HepG2 (cell line): ENCODE results near the gene UBAP2L. TPM values are rescaled to one million over a fixed set of nuclear protein-coding genes. Genes with fewer than 3 reads are reported as not detected.

Source experiments
- ARID2 ChIP-seq: sonication (generic); formaldehyde crosslinking; IDR thresholded peaks from 2 replicates; pipeline ENCODE4 v1.8.1; 2022; ENCODE audit warnings: mild to moderate bottlenecking, missing genetic modification reagents, borderline replicate concordance
- ESRRA ChIP-seq: sonication (generic); formaldehyde crosslinking; IDR thresholded peaks from 2 replicates; pipeline ENCODE4 v1.5.1; 2020; ENCODE audit warnings: mild to moderate bottlenecking, low read depth, missing genetic modification reagents
- EZH2 ChIP-seq: conservative IDR thresholded peaks from 2 replicates; pipeline ENCODE4 v1.6.1; 2012; ENCODE audit warnings: mild to moderate bottlenecking, low read depth, low read length, moderate library complexity
- IRF2 ChIP-seq: IDR thresholded peaks from 2 replicates; pipeline ENCODE4 v1.6.1; 2018; ENCODE audit warnings: missing genetic modification reagents, missing compliant biosample characterization
- PAWR ChIP-seq: sonication (generic); formaldehyde crosslinking; IDR thresholded peaks from 2 replicates; pipeline ENCODE4 v1.4.0; 2020; ENCODE audit warnings: missing genetic modification reagents, mild to moderate bottlenecking, borderline replicate concordance
- RXRA ChIP-seq: sonication (generic); formaldehyde crosslinking; IDR thresholded peaks from 2 replicates; pipeline ENCODE4 v1.5.1; 2020; ENCODE audit warnings: missing genetic modification reagents
- SIX1 ChIP-seq: sonication (generic); formaldehyde crosslinking; IDR thresholded peaks from 2 replicates; pipeline ENCODE4 v1.4.0; 2020; ENCODE audit warnings: missing genetic modification reagents, borderline replicate concordance
- SP1 ChIP-seq, 2 experiments: fragments of 450-650 bp in 1 of 2; sonication (generic) in 1 of 2; formaldehyde crosslinking in 1 of 2; IDR thresholded peaks; 2 replicates each; pipeline versions ENCODE4 v1.4.0 to v1.6.1; 2016 to 2020; ENCODE audit warnings: missing genetic modification reagents in 1 of 2
- SPEN ChIP-seq: sonication (generic); formaldehyde crosslinking; IDR thresholded peaks from 2 replicates; pipeline ENCODE4 v1.5.1; 2020; ENCODE audit warnings: low read depth, mild to moderate bottlenecking, missing genetic modification reagents
- TCF12 ChIP-seq, 2 experiments: fragments of 450-650 bp in 1 of 2; sonication (generic) in 1 of 2; formaldehyde crosslinking in 1 of 2; IDR thresholded peaks; 2 replicates each; pipeline versions ENCODE4 v1.6.1 to v1.8.0; 2017 to 2022; ENCODE audit warnings: antibody characterized with exemption in 1 of 2, mild to moderate bottlenecking in 1 of 2, missing genetic modification reagents in 1 of 2, moderate library complexity in 1 of 2
- ZFP41 ChIP-seq: sonication (generic); formaldehyde crosslinking; IDR thresholded peaks from 2 replicates; pipeline ENCODE4 v1.4.0; 2020; ENCODE audit warnings: mild to moderate bottlenecking, missing genetic modification reagents, borderline replicate concordance
- ZNF614 ChIP-seq: IDR thresholded peaks from 2 replicates; pipeline ENCODE4 v1.6.1; 2018; ENCODE audit warnings: missing biosample characterization, missing genetic modification reagents, inconsistent platforms, borderline replicate concordance
- polyA plus RNA-seq, 8 experiments: library from polyadenylated mRNA; depleted of rRNA in 3 of 8; stranded (reverse) in 7 of 8; unstranded in 1 of 8; fragments of >200 nt; fragmentation: Illumina TruSeq in 4 of 8; extraction: Trizol in 4 of 8; gene quantifications; 2 replicates each; pipeline versions ENCODE4 v1.2.1 to v1.2.3, GENCODE V29; 2011 to 2016; ENCODE audit warnings: low read depth in 4 of 8, missing spikeins in 1 of 8, mixed read lengths in 1 of 8; ENCODE audit not compliant: insufficient read depth in 1 of 8
- total RNA-seq, 5 experiments: library from RNA; depleted of rRNA; stranded (reverse); fragments of >200 nt; fragmentation: Illumina TruSeq; extraction: Trizol; gene quantifications; 2 replicates each; pipeline ENCODE4 v1.2.3, GENCODE V29; 2016; ENCODE audit warnings: low read depth in 1 of 5
- TF ChIP-seq, protein P1 (sequence below): sonication (generic); formaldehyde crosslinking; IDR thresholded peaks from 2 replicates; pipeline ENCODE4 v1.4.0; 2020; ENCODE audit warnings: mild to moderate bottlenecking, missing genetic modification reagents
- TF ChIP-seq, protein P2 (sequence below): sonication (generic); formaldehyde crosslinking; IDR thresholded peaks from 2 replicates; pipeline ENCODE4 v1.4.0; 2020; ENCODE audit warnings: missing genetic modification reagents
- TF ChIP-seq, protein P3 (sequence below): sonication (generic); formaldehyde crosslinking; IDR thresholded peaks from 2 replicates; pipeline ENCODE4 v1.5.1; 2020; ENCODE audit warnings: mild to moderate bottlenecking, missing genetic modification reagents
- TF ChIP-seq, protein P4 (sequence below): IDR thresholded peaks from 2 replicates; pipeline ENCODE4 v1.6.1; 2016; ENCODE audit warnings: low read depth
- TF ChIP-seq, protein P5 (sequence below): sonication (generic); formaldehyde crosslinking; IDR thresholded peaks from 2 replicates; pipeline ENCODE4 v1.5.1; 2020; ENCODE audit warnings: missing genetic modification reagents, mild to moderate bottlenecking, borderline replicate concordance

UBAP2L gene
- total and polyA plus RNA-seq, 2 of the 13 experiments (the other 11 are each of a cell fraction or from before 2014, with no cell fraction given): 74.2 to 159 TPM

DNA sequence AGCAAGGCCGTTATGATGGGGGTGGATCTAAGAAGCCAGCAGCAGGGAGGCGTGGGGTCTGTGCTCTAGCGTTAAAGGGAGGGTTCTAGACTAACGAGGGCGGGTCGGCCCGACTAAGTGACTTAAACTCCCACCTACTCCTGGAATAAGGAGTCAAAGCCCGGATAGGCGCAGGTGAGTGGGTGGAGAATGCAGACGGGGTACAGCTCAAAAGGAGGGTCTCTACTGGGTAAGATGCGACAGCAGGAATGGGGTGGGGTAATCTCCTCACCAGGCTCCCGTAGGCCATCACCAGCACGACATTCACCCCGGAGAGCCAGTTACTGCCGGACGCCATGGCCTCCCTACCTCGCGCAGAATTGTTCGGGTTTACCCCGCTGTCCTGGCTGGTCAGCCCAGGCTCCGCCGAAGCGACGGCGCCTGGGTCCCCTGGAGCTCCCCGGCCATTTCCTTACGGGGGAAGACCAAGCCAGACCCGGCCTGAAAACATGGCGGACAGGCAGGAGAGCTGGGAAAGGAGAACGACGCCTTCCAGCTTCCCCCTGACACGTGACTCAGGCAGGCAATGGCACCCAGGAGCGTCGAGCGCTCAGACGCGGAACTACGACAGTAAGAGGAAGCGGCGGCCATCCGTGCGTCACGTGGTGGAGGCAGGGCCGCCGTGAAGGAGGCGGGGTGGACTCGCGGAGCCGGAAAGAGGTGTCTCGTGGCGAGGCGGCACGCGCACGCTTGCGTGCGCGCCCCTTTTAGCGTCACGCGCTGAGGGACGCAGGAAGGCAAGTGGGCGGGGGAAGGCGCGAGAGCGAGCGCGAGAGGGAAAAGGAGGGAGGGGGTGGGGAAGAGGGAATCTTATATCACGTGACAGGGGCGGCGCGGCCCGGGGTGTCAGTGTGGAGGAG lies at the start of gene UBAP2L (continued):
- TF ChIP-seq TCF12 (IDR thresholded peaks at IDR 0.05): no peak
- TF ChIP-seq TCF12 (CRISPR knock-in tag; IDR thresholded peaks at IDR 0.05): peak; percentile 71; the same call in 1 of the 2 replicates
- TF ChIP-seq PAWR (CRISPR knock-in tag): no peak
- peak; percentile 82; the same call in 1 of the 2 replicates for TF ChIP-seq IRF2
- peak; percentile 96 for TF ChIP-seq ZNF614 (CRISPR knock-in tag)
- peak; percentile 34; the same call in 1 of the 2 replicates for TF ChIP-seq ARID2 (CRISPR knock-in tag)
- peak; percentile 92 for TF ChIP-seq SPEN (CRISPR knock-in tag)
- TF ChIP-seq, protein P1, sequence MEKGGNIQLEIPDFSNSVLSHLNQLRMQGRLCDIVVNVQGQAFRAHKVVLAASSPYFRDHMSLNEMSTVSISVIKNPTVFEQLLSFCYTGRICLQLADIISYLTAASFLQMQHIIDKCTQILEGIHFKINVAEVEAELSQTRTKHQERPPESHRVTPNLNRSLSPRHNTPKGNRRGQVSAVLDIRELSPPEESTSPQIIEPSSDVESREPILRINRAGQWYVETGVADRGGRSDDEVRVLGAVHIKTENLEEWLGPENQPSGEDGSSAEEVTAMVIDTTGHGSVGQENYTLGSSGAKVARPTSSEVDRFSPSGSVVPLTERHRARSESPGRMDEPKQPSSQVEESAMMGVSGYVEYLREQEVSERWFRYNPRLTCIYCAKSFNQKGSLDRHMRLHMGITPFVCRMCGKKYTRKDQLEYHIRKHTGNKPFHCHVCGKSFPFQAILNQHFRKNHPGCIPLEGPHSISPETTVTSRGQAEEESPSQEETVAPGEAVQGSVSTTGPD (CRISPR knock-in tag): peak; percentile 60; the same call in 1 of the 2 replicates
- TF ChIP-seq, protein P2, sequence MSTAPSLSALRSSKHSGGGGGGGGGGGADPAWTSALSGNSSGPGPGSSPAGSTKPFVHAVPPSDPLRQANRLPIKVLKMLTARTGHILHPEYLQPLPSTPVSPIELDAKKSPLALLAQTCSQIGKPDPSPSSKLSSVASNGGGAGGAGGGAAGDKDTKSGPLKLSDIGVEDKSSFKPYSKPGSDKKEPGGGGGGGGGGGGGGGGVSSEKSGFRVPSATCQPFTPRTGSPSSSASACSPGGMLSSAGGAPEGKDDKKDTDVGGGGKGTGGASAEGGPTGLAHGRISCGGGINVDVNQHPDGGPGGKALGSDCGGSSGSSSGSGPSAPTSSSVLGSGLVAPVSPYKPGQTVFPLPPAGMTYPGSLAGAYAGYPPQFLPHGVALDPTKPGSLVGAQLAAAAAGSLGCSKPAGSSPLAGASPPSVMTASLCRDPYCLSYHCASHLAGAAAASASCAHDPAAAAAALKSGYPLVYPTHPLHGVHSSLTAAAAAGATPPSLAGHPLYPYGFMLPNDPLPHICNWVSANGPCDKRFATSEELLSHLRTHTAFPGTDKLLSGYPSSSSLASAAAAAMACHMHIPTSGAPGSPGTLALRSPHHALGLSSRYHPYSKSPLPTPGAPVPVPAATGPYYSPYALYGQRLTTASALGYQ: peak; percentile 67; the same call in 1 of the 2 replicates
- TF ChIP-seq SIX1 (CRISPR knock-in tag): no peak
- peak; percentile 82; the same call in 1 of the 2 replicates for TF ChIP-seq ZFP41
- peak; percentile 85 for TF ChIP-seq RXRA (CRISPR knock-in tag)
- no peak for TF ChIP-seq ESRRA (CRISPR knock-in tag)
- TF ChIP-seq, protein P3, sequence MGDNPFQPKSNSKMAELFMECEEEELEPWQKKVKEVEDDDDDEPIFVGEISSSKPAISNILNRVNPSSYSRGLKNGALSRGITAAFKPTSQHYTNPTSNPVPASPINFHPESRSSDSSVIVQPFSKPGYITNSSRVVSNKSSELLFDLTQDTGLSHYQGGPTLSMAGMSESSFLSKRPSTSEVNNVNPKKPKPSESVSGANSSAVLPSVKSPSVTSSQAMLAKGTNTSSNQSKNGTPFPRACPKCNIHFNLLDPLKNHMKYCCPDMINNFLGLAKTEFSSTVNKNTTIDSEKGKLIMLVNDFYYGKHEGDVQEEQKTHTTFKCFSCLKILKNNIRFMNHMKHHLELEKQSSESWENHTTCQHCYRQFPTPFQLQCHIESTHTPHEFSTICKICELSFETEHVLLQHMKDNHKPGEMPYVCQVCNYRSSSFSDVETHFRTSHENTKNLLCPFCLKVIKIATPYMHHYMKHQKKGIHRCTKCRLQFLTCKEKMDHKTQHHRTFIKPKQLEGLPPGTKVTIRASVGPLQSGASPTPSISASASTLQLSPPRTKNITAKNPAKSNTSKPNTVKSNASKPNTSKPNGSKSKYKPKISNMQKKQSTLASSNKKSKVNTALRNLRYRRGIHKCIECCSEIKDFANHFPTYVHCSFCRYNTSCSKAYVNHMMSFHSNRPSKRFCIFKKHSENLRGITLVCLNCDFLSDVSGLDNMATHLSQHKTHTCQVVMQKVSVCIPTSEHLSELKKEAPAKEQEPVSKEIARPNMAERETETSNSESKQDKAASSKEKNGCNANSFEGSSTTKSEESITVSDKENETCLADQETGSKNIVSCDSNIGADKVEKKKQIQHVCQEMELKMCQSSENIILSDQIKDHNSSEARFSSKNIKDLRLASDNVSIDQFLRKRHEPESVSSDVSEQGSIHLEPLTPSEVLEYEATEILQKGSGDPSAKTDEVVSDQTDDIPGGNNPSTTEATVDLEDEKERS (CRISPR knock-in tag): peak; percentile 86; the same call in 1 of the 2 replicates
- TF ChIP-seq, protein P4, sequence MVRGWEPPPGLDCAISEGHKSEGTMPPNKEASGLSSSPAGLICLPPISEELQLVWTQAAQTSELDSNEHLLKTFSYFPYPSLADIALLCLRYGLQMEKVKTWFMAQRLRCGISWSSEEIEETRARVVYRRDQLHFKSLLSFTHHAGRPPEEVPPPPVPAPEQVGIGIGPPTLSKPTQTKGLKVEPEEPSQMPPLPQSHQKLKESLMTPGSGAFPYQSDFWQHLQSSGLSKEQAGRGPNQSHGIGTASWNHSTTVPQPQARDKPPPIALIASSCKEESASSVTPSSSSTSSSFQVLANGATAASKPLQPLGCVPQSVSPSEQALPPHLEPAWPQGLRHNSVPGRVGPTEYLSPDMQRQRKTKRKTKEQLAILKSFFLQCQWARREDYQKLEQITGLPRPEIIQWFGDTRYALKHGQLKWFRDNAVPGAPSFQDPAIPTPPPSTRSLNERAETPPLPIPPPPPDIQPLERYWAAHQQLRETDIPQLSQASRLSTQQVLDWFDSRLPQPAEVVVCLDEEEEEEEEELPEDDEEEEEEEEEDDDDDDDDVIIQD (CRISPR knock-in tag): peak; percentile 72
- no peak for TF ChIP-seq EZH2
- TF ChIP-seq SP1 (IDR thresholded peaks at IDR 0.05): no peak
- TF ChIP-seq SP1 (CRISPR knock-in tag; IDR thresholded peaks at IDR 0.05): peak; percentile 80
- TF ChIP-seq, protein P5, sequence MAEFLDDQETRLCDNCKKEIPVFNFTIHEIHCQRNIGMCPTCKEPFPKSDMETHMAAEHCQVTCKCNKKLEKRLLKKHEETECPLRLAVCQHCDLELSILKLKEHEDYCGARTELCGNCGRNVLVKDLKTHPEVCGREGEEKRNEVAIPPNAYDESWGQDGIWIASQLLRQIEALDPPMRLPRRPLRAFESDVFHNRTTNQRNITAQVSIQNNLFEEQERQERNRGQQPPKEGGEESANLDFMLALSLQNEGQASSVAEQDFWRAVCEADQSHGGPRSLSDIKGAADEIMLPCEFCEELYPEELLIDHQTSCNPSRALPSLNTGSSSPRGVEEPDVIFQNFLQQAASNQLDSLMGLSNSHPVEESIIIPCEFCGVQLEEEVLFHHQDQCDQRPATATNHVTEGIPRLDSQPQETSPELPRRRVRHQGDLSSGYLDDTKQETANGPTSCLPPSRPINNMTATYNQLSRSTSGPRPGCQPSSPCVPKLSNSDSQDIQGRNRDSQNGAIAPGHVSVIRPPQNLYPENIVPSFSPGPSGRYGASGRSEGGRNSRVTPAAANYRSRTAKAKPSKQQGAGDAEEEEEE (CRISPR knock-in tag): no peak
